Activated CD8-positive, alpha-beta memory T cell treated with anti-CD3 and anti-CD28 coated beads for 4 hours (primary cell): ENCODE data around the gene USHBP1.

Source experiments
- DNase-seq, 2 donors: peaks; one replicate each; pipeline ENCODE4 v3.0.0-alpha.2; 2020; ENCODE audit warnings: low read depth in 2 of 2

Gene USHBP1, protein sequence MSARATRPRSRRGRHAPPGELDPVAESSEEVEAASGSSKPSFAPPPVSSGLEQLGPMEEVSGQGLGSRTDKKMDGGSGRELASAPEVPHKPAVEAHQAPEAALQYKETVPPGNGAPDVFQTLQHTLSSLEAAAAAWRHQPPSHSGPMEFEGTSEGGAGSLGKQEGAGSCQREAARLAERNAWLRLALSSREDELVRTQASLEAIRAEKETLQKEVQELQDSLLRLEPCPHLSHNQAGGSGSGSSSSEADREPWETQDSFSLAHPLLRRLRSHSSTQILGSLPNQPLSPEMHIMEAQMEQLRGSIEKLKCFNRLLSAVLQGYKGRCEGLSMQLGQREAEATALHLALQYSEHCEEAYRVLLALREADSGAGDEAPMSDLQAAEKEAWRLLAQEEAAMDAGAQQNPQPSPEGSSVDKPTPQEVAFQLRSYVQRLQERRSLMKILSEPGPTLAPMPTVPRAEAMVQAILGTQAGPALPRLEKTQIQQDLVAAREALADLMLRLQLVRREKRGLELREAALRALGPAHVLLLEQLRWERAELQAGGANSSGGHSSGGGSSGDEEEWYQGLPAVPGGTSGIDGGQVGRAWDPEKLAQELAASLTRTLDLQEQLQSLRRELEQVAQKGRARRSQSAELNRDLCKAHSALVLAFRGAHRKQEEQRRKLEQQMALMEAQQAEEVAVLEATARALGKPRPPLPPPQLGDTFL

DNA sequence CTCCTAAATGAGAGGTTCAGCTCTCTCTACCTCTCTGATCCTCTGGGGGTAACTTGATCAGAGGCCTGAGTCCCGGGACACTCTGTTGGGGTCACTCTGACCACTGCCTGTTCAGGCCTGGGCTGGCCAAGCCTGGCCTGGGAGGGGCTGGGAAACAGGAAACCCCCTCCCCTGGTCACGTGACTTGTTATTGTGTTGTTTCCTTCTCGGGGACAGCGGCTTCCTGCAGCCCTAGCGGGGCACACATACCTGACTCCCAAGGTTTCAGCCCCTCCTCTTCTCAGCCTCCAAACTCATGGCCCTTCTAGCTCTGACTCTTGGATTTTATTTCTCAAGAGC lies at the start of gene USHBP1:
TSS of gene USHBP1 (minus strand) at position 105 of the 339 bp plus-strand sequence. CDS start 446 bp downstream, outside the sequence.
- no peak for DNase-seq

DNA sequence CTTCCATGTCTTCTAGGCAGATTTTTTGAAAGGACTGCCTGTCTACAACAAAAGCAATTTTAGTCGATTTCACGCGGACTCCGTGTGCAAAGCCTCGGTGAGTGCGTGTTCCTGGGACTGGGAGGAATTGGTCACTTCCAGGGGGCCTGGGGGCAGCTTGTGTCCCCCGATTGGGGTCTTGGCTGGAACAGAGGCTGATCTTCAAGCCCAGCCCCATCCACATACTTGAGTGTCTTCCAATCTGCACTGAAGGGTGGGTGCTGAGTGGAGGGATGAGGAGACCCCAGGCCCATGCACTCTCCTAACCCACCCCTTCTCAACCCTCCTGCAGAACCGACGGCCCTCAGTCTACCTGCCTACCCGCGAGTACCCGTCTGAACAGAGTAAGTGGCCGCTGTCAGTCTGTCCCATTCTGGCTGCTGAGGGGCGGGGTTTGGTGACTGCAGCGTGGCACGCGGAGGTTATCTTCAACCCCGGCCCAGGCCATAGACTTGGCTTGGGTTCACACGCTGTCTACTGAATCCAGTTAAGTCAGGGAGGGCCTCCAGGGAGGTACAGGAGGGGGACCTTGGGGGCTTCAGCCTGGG lies 49.6 kb upstream of the USHBP1 start:
- no peak for DNase-seq

DNA sequence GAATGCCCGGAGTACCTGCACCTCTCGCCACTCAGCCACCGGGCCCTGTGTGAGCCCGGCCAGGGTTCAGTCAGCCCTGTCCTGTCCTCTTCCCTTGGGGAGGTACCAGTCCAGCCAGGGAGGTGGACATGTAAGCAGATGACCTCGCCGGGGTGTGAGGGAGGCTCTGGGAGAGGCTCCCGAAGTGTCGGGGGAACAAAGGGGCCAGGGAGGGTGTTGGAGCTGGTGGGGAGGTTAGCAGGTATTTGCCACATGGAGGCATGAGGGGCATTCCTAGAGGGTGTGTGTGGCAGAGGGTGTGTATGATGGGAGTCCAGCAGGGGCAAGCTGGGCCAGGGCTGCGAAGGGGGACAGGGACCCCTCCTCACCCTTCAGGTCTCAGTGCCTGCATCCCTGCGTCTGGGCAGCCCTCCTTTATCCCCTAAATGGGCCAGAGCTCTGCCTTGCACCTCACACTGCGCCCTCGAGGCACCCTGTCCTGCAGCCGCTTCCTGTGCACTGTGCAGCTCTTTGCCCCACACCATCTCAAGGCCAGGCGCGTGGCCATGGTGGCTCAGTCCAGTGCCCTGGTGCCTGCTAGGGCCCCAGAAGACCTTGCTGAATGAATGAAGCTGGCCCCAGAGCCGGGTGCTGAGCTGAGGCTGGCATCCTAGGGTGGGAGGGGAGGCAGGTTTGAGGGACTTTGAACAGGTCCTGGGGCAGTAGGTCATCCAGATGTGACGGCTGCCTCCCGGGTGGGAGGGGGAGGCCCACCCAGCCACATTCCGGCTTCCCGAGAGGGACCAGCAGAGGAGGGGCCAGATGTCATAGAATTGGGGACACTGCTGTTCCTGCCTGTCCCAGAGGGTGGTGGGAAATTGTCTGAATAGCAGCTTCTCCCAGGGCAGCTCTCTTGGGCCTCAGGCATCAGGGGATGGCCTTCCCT lies 47.9 kb upstream of the USHBP1 start:
- DNase-seq: no peak

DNA sequence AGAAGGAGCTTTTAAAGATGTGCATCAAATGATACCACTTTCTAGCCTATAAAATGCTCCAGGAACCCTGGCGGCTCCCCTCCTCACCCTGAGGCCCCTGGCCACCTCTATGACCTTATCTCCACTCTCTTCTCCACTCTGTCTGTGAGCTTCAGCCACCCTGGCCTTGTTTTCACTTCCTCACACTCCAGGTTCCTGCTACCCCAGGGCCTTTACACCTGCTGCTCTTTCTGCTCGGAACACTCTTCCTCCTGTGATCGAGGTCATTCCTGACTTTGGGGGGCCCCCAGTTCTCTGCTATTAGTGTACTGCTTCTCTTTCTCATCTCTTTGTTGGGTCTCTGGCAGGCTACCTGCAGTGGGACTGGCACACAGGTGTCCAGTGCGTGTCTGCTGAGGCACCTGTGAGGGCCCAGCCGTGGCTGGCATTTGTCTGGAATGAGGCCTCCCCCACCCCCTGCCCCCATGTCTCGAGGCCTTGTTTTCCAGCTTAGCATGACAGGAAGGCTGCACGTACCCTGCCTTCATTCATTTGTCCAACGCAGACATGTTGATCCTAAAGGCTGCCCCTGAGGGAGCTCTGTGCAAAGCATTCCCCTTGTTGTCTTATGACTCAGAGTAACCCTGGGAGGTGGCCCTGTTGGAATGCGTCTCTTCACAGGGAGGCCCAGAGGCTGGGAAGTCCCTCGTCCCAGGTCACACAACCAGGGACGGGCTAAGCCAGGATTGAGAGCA lies 47.1 kb upstream of the USHBP1 start:
- no peak for DNase-seq

DNA sequence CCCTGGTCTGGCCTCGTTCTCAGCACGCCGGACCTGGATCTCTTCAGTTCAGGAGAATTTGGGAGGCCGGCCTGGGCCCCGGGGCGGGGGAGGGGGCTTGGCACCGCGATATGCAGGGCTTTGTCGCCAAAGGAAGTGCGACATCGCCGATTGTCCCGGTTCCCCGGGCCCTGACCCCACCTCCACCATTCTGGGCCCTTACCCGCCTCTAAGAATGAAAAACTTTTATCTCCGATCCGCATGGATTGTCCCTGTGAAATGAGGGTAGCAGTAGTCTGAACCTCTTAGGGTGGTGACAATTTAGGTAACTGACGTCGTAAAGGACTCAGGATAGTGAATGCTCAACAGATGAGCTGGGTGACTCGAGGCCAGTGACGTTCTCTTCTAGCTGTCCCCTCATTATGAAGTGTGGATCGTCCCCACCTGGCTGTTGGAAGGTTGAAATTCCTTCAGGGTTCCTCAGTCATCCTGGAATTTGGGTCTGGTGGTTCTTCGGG lies 45.5 kb upstream of the USHBP1 start:
- no peak for DNase-seq

DNA sequence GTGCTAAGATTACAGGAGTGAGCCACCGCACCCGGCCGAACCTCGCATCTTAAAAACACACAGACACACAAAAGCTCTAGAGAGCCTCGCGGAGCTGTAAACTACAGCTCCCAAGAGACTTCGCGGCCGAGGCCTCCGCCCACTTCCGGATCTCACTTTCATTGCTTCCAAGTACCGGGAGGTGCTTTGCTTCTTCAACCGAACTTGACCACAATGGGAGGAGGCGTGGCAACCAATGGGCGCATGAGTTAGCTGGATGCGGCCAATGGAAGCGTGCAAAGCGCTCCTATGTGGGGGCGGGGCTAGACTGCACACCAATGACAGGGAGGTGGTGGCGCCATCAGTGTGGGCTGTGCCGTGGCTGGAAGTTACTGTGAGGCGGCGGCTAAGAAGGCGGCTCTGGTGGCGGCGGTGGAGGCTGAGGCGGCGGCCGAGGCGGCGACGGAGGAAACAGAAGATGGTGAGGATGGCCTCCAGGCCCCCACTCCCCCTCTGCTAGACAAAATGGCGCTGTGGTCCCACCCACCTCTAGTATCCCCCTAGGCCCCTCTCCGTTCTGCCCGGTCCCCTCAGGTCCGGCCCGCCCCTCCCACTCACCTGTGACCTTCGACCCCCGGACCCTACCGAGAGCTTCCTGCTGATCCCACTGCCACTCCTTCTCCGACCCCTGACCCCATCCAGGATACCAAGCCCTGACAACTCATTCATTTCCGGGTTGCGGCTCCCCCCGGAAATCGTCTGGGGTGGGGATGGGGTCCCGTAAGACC lies 44.8 kb upstream of the USHBP1 start, which contains the start of gene DDA1:
TSS of gene DDA1 (plus strand) at position 366 of the 767 bp plus-strand sequence. CDS start at position 458, 92 bp downstream.
- DNase-seq: peak; percentile 97 to 99

DNA sequence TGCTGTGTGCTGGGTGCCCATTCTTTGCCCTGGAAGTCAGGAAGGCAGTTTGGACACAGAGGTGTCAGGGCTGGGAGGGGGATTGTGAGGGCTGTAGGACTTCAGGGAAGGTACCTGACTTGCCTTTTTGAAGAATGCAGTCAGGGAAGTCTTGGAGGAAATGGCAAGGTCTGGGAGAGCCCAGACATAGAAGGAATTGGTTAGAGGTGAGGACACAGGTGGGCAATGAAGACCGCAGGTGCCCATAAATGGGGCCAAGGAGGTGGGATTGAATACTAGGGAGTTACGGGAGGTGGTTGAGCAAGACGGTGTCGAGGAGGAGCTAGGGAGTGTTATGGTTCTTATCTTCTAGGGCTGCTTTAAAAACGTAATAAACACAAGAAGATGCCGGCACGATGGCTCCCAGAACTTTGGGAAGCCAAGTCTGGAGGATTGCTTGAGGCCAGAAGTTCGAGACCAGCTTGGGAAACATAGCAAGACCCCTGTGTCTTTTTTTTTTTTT lies 43.4 kb upstream of the USHBP1 start:
- DNase-seq: no peak

DNA sequence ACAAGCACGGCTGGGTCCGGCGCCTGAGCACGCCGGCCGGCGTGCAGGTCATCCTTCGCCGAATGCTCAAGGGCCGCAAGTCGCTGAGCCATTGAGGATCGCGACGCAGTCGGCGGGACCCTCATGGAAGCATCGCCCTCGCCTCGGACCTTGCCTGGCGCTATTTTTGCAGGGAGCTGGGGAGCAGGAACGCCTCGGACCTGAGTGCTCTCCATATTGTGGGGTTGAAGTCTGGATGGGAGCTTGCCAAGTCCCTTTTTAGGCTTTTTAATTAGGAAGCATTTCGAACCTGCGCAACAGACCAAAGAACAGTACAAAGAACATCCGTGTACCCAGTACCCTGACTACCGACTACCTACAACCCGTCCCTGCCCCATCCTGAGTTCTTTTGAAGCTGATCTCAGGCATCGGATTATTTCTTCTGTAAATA lies 41.8 kb upstream of the USHBP1 start:
- DNase-seq: no peak

DNA sequence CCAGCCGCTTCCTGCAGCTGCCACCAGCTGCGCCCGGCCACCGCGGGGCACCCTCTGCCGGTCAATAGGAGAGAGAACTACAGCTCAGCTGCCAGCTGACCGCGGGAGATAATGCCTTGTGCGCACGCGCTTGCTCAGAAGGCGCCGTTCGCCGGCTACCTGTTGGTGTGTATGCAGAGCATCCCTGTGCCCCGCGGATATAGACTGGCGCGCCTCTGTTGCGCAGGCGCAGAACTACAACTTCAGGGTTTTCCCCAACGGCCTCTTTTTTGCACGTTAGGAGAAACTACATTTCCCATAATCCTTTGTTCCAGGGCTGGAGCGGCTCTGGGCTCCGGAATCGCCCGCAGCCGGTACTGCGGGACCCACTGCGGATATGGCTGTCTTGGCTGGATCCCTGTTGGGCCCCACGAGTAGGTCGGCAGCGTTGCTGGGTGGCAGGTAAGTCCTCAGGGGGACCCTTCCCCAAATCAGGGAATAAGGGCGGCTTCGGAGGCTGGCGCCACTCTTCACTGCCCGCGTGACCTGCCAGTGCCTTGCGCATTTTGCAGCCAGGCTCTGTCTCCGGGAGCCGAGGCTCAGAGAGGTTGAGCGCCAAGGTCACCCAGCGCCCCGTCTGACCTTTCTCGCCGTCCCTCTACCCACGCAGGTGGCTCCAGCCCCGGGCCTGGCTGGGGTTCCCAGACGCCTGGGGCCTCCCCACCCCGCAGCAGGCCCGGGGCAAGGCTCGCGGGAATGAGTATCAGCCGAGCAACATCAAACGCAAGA lies 41.2 kb upstream of the USHBP1 start, which contains the start of gene MRPL34:
TSS of gene MRPL34 (plus strand) at position 356 of the 768 bp plus-strand sequence. CDS start at position 377, 21 bp downstream.
- peak; percentile 84 to 93 for DNase-seq

DNA sequence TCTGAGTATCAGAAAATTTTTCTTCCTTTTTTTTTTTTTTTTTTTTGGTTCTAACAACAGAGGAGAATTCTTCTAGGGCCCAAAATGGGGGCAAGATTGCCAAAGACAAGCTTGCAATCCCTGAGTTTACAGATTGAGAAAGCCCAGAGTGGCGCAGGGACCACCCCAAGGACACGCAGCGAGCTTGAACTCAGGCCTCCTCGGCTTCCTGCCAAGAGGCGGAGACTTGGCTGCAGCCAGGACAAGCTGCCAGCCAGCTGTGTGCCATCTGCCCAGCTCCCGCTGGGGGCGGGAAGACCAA lies 40.6 kb upstream of the USHBP1 start:
- DNase-seq: no peak

DNA sequence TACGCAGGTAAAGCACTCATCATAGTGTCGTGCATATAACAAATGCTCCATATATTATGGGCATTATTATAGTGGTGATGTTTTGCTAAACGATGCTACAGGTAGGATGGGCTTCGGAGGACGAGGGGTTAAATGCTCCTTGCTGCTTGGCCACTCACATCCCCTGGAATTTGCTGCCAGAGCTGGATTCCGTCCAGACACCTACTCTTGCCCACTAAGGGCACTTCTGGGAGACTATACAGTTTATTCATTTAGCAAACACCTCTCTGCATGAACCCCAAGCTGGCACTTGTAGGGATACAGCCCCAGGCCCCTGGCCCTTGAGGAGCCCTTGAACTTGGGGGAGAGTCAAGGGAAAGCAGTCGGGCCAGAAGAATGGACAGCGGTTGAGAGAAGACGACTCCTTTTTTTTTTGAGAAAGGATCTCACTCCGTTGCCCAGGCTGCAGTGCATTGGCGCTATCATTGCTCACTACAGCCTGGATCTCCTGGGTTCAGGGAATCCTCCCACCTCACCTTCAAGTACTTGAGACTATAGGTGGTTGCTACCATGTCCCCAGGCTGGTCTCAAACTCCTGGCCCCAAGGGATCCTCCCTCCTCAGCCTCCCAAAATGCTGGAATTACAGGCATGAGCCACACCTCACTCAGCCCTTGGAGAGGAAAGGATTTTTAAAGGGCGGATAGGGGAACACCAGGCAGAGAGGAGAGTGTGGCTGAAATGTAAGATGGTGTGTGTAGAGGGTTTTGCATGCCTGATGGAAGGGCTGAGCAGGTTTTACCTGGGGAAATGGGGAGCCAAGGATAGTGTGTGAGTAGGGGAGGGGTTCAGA lies 40.1 kb upstream of the USHBP1 start:
- no peak for DNase-seq

DNA sequence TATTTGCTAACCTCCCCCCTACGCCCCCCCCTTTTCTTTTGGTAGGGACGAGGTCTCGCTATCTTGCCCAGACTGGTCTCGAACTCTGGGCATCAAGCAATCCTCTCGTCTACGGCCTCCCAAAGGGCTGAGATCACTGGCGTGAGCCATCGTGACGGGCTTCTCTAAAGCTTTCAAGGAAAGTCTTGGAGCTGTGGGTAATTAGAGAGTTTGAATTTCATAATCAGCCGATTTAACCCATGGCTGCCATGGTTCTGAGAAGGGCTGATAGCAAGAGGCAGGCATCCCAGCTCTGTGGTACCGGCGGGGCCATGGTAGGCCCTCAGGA lies 39.4 kb upstream of the USHBP1 start:
- DNase-seq: no peak

DNA sequence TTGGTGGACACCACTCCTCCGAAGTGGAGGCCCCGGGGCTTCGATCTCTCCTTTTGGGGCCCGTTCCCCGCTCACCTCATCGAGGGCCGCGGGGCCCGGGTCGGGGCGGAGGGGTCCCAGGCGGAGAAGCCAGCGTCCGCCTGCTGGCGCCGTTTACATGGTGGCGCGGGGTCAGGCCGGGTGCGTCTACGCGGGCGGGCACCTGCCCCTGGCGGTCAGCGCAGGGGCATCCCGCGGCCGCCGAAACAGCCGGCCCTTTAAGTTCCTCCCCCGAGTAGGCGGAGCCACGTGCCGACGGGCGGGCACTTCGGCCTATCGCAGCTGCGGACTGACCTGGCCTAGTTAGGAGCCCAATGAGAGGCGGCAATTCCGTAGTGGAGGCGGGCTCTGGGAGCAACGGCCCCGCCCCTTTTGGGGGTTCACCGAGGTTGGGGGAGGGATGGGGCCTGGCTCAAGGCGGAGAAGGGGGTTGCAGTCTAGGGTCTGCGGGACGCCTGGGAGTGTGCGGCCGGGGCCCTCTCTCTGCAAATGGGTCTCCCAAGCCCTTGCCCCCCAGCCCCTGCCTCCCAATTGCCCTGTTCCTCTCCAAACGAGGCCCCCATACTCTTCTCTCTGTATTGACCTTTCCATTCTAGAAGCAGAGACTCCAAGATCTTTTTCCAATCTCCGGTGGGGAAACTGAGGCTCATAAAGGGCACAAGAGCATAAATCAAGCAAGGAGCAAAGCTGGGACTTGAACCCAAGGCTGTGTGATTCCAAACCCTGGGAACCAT lies 38.8 kb upstream of the USHBP1 start, which contains the start of gene ABHD8:
TSS of gene ABHD8 (minus strand) at position 259 of the 773 bp plus-strand sequence. CDS start 1,809 bp downstream, outside the sequence.
- DNase-seq: peak; percentile 84

DNA sequence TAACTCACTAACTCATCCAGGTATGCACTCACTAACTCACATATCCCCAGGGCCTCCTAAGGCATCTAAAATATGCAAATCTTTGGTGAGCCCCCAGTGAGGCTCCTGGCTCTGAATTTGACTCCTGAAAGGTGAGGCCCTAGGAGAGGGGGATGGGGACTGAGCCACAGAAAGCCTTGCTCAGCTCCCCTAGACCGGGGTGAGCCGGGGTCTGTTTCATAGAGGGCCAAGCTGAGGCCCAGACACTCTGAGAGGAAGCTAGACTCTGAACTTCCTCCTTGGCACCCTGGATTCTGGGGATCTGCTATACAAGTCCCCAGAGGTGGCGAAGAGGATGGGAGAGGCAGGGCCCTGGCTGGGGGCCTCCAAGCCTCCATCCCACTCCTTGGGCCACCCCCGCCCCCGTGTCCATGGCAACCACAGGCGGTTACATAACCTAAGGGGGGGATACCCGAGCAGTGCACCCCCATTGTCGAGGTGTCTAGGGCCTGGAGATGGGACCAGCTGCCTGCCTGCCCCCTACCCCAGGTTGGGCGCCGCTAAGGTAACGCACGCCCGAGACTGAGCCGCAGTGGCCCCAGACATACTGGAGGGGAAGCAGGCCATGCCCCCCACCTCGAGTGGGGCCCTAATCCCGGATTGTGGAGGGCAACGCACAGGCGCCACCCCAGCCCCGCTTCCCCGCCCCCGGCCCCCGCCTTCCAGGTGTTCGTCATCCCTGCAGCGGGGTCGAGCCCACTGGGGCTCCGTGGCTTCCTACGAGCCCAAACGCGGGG lies 38.0 kb upstream of the USHBP1 start:
- DNase-seq: no peak

DNA sequence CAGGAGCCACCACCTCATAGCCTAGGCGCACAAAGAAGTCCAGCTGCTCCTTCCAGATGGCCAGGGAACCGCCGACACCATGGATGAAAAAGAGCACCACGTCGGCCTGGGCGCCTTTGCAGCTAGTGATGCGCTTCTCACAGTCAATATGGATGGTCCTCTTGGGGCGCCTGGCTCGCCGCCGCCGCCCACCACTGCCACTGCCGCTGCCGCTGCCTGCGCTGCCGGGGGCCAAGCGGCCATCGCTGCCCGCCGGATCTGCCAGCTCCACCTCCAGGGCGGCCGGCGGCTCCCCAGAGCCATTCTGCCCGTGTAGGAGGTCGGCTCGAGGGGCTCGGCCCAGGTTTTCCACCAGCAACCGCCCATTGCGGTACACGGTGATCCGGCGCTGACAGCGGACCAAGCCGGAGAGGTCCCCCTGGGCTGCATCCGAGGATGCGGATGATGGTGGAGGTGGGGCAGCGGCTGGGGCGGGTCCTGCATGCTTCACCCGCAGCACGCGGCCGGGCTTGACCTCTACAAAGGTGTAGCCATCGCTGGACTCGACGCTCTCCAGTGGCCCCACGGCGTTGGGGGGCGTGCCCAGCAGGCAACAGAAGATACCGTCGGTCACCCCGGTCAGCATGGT lies 36.6 kb upstream of the USHBP1 start:
- no peak for DNase-seq

DNA sequence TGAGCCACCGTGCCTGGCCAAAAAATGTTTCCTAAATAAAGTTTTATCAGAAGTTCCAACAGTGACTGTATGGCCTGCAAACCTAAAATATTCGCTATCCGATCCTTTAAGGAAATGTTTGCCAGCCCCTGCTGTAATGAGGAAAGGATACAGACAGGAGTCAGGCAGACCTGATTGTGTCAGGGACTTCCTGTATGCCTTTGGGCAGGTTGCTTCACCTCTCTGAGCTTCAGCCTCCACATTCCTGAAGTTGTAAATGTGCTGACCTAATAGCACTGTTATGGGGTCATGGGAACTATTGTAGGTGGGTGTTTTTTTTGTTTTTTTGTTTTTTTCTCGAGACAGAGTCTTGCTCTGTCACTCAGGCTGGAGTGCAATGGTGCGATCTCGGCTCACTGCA lies 32.4 kb upstream of the USHBP1 start:
- no peak for DNase-seq
